Lung (tissue), 12 donors: ENCODE results near the gene ZDHHC18. TPM values are rescaled to one million over a fixed set of nuclear protein-coding genes. Genes with fewer than 3 reads are reported as not detected.

Source experiments
- ATAC-seq: fragments of 200-7000 bp; cut with Tn5 transposase; one replicate; pipeline ENCODE4 v1.9.1; 2020; ENCODE audit warnings: moderate number of reproducible peaks; ENCODE audit not compliant: insufficient read depth, low FRiP score
- DNase-seq, 3 donors: peaks; one replicate each; pipeline ENCODE4 v3.0.0-alpha.2; 2013 to 2017
- H3K27ac ChIP-seq, 2 donors: one replicate each; pipeline ENCODE4 v1.5.1; 2013; ENCODE audit warnings: mild to moderate bottlenecking in 2 of 2, moderate library complexity in 2 of 2, control low read depth in 1 of 2, inconsistent platforms in 1 of 2, low read depth in 1 of 2, low read length in 1 of 2
- H3K27me3 ChIP-seq, 3 donors: one replicate each; pipeline ENCODE4 v1.5.1; 2013; ENCODE audit warnings: low read length in 2 of 3; ENCODE audit not compliant: control insufficient read depth in 3 of 3, insufficient read depth in 3 of 3
- H3K36me3 ChIP-seq, 4 donors: one replicate each; pipeline ENCODE4 v1.5.1; 2013; ENCODE audit warnings: low read length in 4 of 4, mild to moderate bottlenecking in 1 of 4, moderate library complexity in 1 of 4; ENCODE audit not compliant: control insufficient read depth in 4 of 4, insufficient read depth in 4 of 4
- H3K4me1 ChIP-seq, 5 donors: one replicate each; pipeline ENCODE4 v1.5.1; 2013; ENCODE audit warnings: low read length in 5 of 5, mild to moderate bottlenecking in 2 of 5, moderate library complexity in 1 of 5; ENCODE audit not compliant: control insufficient read depth in 5 of 5, insufficient read depth in 5 of 5
- H3K4me3 ChIP-seq: one replicate; pipeline ENCODE4 v1.5.1; 2013; ENCODE audit warnings: mild to moderate bottlenecking, control low read depth, moderate library complexity
- H3K9ac ChIP-seq, 2 donors: one replicate each; pipeline ENCODE4 v1.5.1; 2013; ENCODE audit warnings: low read length in 2 of 2, control low read depth in 1 of 2; ENCODE audit not compliant: insufficient read depth in 1 of 2
- H3K9me3 ChIP-seq, 4 donors: one replicate each; pipeline ENCODE4 v1.5.1; 2013; ENCODE audit warnings: low read length in 3 of 4, mild to moderate bottlenecking in 1 of 4, moderate library complexity in 1 of 4; ENCODE audit not compliant: control insufficient read depth in 4 of 4, insufficient read depth in 3 of 4
- WGBS, 2 donors: extraction: QIAGEN DNeasy Blood & Tissue Kit; methylation state at CpG; one replicate each; pipeline ENCODE4 v1.1.7; 2013; 5-methylcytosine and 5-hydroxymethylcytosine counted together
- polyA plus RNA-seq, 2 donors: library from polyadenylated mRNA; stranded (reverse); fragments of 200-250 nt; gene quantifications; one replicate each; pipeline ENCODE4 v1.2.1, GENCODE V29; 2013
- total RNA-seq, 2 donors: library from RNA; depleted of rRNA in 1 of 2; stranded (reverse); fragments of >200 nt in 1 of 2; gene quantifications; one replicate each; pipeline ENCODE4 v1.2.1, GENCODE V29; 2014 to 2021
- TF ChIP-seq, protein P1 (sequence below): IDR thresholded peaks from 2 replicates; pipeline ENCODE4 v1.5.1; 2012; ENCODE audit warnings: mild to moderate bottlenecking; ENCODE audit errors: control extremely low read depth, extremely low read depth
- donor health status: control.
- donor health status: control.
- donor health status: Bipolar disorder and iron deficiency.
- donor health status: healthy.
- donor health status: DM: yes; HTN: yes; CAD: no.

The ZDHHC18 gene
- total and polyA plus RNA-seq, 4 donors = 11.6 to 39.1 (median 18.3) TPM

GRCh38 chr1:26856604-26857469, 30.3 kb downstream of the ZDHHC18 start:
- H3K9ac ChIP-seq = no peak overlapping the region
- TF ChIP-seq, protein P1, sequence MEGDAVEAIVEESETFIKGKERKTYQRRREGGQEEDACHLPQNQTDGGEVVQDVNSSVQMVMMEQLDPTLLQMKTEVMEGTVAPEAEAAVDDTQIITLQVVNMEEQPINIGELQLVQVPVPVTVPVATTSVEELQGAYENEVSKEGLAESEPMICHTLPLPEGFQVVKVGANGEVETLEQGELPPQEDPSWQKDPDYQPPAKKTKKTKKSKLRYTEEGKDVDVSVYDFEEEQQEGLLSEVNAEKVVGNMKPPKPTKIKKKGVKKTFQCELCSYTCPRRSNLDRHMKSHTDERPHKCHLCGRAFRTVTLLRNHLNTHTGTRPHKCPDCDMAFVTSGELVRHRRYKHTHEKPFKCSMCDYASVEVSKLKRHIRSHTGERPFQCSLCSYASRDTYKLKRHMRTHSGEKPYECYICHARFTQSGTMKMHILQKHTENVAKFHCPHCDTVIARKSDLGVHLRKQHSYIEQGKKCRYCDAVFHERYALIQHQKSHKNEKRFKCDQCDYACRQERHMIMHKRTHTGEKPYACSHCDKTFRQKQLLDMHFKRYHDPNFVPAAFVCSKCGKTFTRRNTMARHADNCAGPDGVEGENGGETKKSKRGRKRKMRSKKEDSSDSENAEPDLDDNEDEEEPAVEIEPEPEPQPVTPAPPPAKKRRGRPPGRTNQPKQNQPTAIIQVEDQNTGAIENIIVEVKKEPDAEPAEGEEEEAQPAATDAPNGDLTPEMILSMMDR = no peak
- H3K27ac ChIP-seq = no peak overlapping the region
- H3K27me3 ChIP-seq = no peaks in the 10 kb centered on the region
- H3K36me3 ChIP-seq = peaks cover 5 to 39% (median 13%) of the 10 kb centered on the region in 4 donors
- DNase-seq (no peak), ATAC-seq (no peak)
- H3K4me3 ChIP-seq = no peak overlapping the region
- WGBS, 2 donors = 84 to 86% methylated on average over 16 to 21 of the region's 21 CpGs
- H3K9me3 ChIP-seq = no peaks in the 10 kb centered on the region
- no peaks in the 10 kb centered on the region for H3K4me1 ChIP-seq

GRCh38 chr1:26857473-26858060, 31.1 kb downstream of the ZDHHC18 start:
- 89 to 92% methylated on average over 8 of the region's 8 CpGs for WGBS, 2 donors
- Histone ChIP-seq H3K27ac (no peak overlapping the region), H3K9ac (no peak overlapping the region), H3K4me1 (no peaks in the 10 kb centered on the region), H3K27me3 (no peaks in the 10 kb centered on the region), H3K4me3 (no peak overlapping the region), H3K9me3 (no peaks in the 10 kb centered on the region), H3K36me3 (peaks cover 0 to 33% (median 12%) of the 10 kb centered on the region in 4 donors)
- TF ChIP-seq, protein P1 = no peak
- no peak for DNase-seq
- no peak for ATAC-seq

DNA sequence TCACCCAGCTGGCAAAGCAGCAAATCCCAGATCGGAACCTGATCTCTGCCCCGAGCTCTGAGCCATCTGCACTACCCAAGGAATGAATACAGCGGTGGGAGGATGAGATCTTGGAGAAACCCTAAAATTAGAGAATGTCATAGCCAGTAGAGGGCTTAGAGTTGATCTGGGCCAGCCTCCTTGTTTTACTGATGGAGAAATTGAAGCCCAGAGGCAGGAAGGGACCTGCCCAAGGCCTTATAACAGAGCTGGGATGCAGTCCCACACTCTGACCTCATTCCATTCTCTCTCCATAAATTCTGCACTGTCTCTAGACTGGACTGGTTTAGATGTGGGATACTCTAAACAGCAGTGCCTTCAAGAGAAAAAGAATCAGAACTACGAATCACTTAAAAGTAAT, 31.7 kb downstream of the ZDHHC18 start:
- H3K9me3 ChIP-seq = no peaks in the 10 kb centered on the region
- TF ChIP-seq, protein P1 = no peak
- DNase-seq (no peak), ATAC-seq (no peak)
- H3K36me3 ChIP-seq = peaks cover 0 to 31% (median 9%) of the 10 kb centered on the region in 4 donors
- 91 to 95% methylated on average over 4 of the region's 4 CpGs for WGBS, 2 donors
- no peak overlapping the region for H3K9ac ChIP-seq
- H3K27me3 ChIP-seq = no peaks in the 10 kb centered on the region
- no peaks in the 10 kb centered on the region for H3K4me1 ChIP-seq
- no peak overlapping the region for H3K4me3 ChIP-seq
- no peak overlapping the region for H3K27ac ChIP-seq
